Activated CD4-positive, alpha-beta memory T cell treated with anti-CD3 and anti-CD28 coated beads for 36 hours (primary cell): ENCODE data around the gene TMEM183A. TPM values are rescaled to one million over a fixed set of nuclear protein-coding genes. Genes with fewer than 3 reads are reported as not detected.
"Not testable (repeated sequence)": the region's sequence is repeated elsewhere in the genome, so short reads cannot be mapped to it uniquely, and the experiment has no call there.

Experiments used
- CTCF ChIA-PET: fragments of 350-600 bp; sonication (Branson Sonifier 250); formaldehyde crosslinking; loops from one replicate; lab custom pipeline; 2021; ENCODE audit warnings: antibody characterized with exemption, inconsistent platforms; lab: Charles Lee
- POLR2A ChIA-PET: fragments of 350-600 bp; sonication (Branson Sonifier 250); formaldehyde crosslinking; loops from one replicate; lab custom pipeline; 2021; ENCODE audit warnings: antibody characterized with exemption; lab: Charles Lee
- DNase-seq: peaks from one replicate; pipeline ENCODE4 v3.0.0-alpha.2; 2020
- H3K27ac Mint-ChIP-seq: one replicate; pipeline ENCODE4 v1.8.0; 2021; ENCODE audit warnings: mixed read lengths
- H3K27me3 Mint-ChIP-seq: one replicate; pipeline ENCODE4 v1.8.0; 2021; ENCODE audit warnings: mixed read lengths
- H3K36me3 Mint-ChIP-seq: one replicate; pipeline ENCODE4 v1.8.0; 2021; ENCODE audit warnings: mixed read lengths
- H3K4me1 Mint-ChIP-seq: one replicate; pipeline ENCODE4 v1.8.0; 2021; ENCODE audit warnings: low read depth, mixed read lengths
- H3K4me3 Mint-ChIP-seq: one replicate; pipeline ENCODE4 v1.8.0; 2021; ENCODE audit warnings: mild to moderate bottlenecking, mixed read lengths
- H3K9me3 Mint-ChIP-seq: one replicate; pipeline ENCODE4 v1.8.0; 2021; ENCODE audit warnings: mixed read lengths
- intact Hi-C: fragments of 100-400 bp; cut with micrococcal nuclease; formaldehyde crosslinking; loops from one replicate; pipeline ENCODE4 v1.15.1; 2023
- total RNA-seq, 2 experiments: library from RNA; stranded (reverse); gene quantifications; one replicate each; pipeline ENCODE4 v1.2.3, GENCODE V29; 2021

The TMEM183A gene
- total RNA-seq, 2 experiments from 2014 or later: 68.1 to 76.5 TPM

- peaks cover 17% of the 10 kb centered on the region for H3K27me3 Mint-ChIP-seq
- no peaks in the 10 kb centered on the region for H3K9me3 Mint-ChIP-seq
- no peaks in the 10 kb centered on the region for H3K36me3 Mint-ChIP-seq
- ChIA-PET POLR2A (interaction anchor here (0.7 kb wide), 1 partner anchor 17 kb away, joined by 3 read pairs; the partner anchor contains the start of gene TMEM183A), CTCF (interaction anchor here (0.6 to 2.0 kb wide), 4 partner anchors 9 to 277 kb away, joined by 3 to 9 read pairs (median 4); no protein-coding TSS in a partner anchor)
- intact Hi-C loops: no loop called here
- no peak overlapping the region for H3K4me3 Mint-ChIP-seq
- no peak overlapping the region for H3K27ac Mint-ChIP-seq
- no peak for DNase-seq
- H3K4me1 Mint-ChIP-seq: no peaks in the 10 kb centered on the region
Measured at GRCh38 chr1:202989879-202990278, 17.3 kb upstream of the TMEM183A start.

GRCh38 chr1:202991112-202991511 is 16.1 kb upstream of the TMEM183A start:
- ChIA-PET CTCF (interaction anchor here (1.4 to 2.0 kb wide), 2 partner anchors 7 to 9 kb away, joined by 3 to 9 read pairs; no protein-coding TSS in a partner anchor), POLR2A (no interaction called here)
- H3K36me3 Mint-ChIP-seq: no peaks in the 10 kb centered on the region
- no peak overlapping the region for H3K27ac Mint-ChIP-seq
- peaks cover 24% of the 10 kb centered on the region for H3K27me3 Mint-ChIP-seq
- no peaks in the 10 kb centered on the region for H3K9me3 Mint-ChIP-seq
- intact Hi-C loops: no loop called here
- DNase-seq: no peak
- H3K4me1 Mint-ChIP-seq: no peaks in the 10 kb centered on the region
- H3K4me3 Mint-ChIP-seq: no peak overlapping the region

DNA sequence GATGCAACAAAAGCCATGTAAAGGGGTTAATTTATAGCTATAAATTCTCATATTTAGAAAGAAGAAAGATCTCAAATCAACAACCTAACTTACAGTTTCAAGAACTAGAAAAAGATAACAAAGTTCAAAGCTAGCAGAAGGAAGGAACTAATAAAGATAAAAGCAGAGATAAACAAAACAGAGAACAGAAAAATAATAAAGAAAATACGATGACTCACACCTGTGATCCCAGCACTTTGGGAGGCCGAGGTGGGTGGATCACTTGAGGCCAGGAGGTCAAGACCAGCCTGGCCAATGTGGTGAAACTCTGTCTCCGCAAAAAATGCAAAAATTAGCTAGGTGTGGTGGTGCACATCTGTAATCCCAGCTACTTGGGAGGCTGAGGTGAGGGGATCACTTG is 12.4 kb upstream of the TMEM183A start:
- no peak overlapping the region for H3K4me3 Mint-ChIP-seq
- no peaks in the 10 kb centered on the region for H3K36me3 Mint-ChIP-seq
- POLR2A ChIA-PET: interaction anchor here (0.5 kb wide), 1 partner anchor 209 kb away, joined by 3 read pairs; no protein-coding TSS in a partner anchor
- intact Hi-C loops: no loop called here
- H3K27ac Mint-ChIP-seq: no peak overlapping the region
- H3K9me3 Mint-ChIP-seq: no peaks in the 10 kb centered on the region
- CTCF ChIA-PET: interaction anchor here (0.8 to 1.3 kb wide), 3 partner anchors 11 to 222 kb away, joined by 3 read pairs; no protein-coding TSS in a partner anchor
- DNase-seq: no peak
- H3K4me1 Mint-ChIP-seq: peaks cover 7% of the 10 kb centered on the region
- peaks cover 31% of the 10 kb centered on the region for H3K27me3 Mint-ChIP-seq

GRCh38 chr1:202998836-202999750 is 8.1 kb upstream of the TMEM183A start:
- Mint-ChIP-seq H3K27me3 (peaks cover 22% of the 10 kb centered on the region), H3K36me3 (no peaks in the 10 kb centered on the region), H3K27ac (no peak overlapping the region), H3K4me1 (peaks cover 10% of the 10 kb centered on the region), H3K4me3 (peak overlapping the region; percentile 33), H3K9me3 (no peaks in the 10 kb centered on the region)
- ChIA-PET POLR2A (interaction anchor here (0.7 kb wide), 1 partner anchor 160 kb away, joined by 4 read pairs; no protein-coding TSS in a partner anchor), CTCF (interaction anchor here (0.6 to 2.9 kb wide), 27 partner anchors 8 to 641 kb away, joined by 3 to 24 read pairs (median 4); partner anchors contain the start of genes KLHL12, RABIF and TMEM183A)
- intact Hi-C loops: loop anchor here (2.0 kb wide), 5 partner anchors 30 to 248 kb away; partner anchors contain the start of genes KLHL12, PCAT6 and RABIF
- DNase-seq: peak; percentile 63

DNA sequence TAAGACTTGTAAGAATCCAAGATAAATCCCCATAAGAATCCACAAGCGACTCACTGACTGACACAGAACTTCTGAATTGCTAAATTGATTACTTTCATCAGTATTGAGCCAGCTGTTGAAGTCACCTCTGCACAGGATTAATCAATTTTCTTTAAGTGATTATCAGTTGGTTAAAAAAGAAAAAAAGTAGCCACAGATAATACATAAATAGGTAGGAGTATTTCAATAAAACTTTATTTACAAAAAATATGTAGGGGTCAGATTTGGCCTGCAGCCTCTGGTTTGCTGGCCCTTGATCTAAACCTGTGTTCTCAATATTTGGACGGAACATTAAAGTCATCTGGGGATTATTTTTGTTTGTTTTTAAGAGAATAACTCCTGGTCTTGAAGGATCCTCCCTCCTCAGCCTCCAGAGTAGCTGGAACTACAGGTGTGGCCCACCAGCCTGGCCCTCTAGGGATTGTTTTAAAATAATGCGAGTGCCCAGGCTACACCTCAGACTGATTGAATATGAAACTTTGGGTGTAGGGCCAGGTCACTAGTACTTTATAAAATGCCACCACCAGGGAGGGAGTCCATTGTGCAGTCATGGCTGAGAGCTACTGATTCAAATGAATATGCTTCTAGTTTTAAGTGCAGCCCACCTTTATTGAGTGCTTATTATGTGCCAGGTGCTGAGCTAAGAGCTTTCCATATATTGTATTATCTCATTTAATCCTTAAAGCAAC is 6.8 kb upstream of the TMEM183A start:
- intact Hi-C loops: loop anchor here (10.0 kb wide), 1 partner anchor 1494 kb away; the partner anchor contains the start of gene PIK3C2B
- H3K9me3 Mint-ChIP-seq: no peaks in the 10 kb centered on the region
- no peaks in the 10 kb centered on the region for H3K36me3 Mint-ChIP-seq
- no peak overlapping the region for H3K27ac Mint-ChIP-seq
- ChIA-PET CTCF (interaction anchor here (0.8 to 2.9 kb wide), 11 partner anchors 9 to 249 kb away, joined by 3 to 13 read pairs (median 5); partner anchors contain the start of gene KLHL12), POLR2A (no interaction called here)
- peaks cover 15% of the 10 kb centered on the region for H3K27me3 Mint-ChIP-seq
- DNase-seq: no peak
- H3K4me1 Mint-ChIP-seq: peaks cover 10% of the 10 kb centered on the region
- no peak overlapping the region for H3K4me3 Mint-ChIP-seq

GRCh38 chr1:203001986-203002385 is 5.2 kb upstream of the TMEM183A start:
- Mint-ChIP-seq H3K9me3 (no peaks in the 10 kb centered on the region), H3K4me3 (no peak overlapping the region), H3K27me3 (peaks cover 7% of the 10 kb centered on the region), H3K27ac (no peak overlapping the region), H3K36me3 (peaks cover 2% of the 10 kb centered on the region), H3K4me1 (peaks cover 16% of the 10 kb centered on the region)
- DNase-seq: no peak
- POLR2A ChIA-PET: no interaction called here
- intact Hi-C loops: loop anchor here (10.0 kb wide), 1 partner anchor 1493 kb away; the partner anchor contains the start of gene PIK3C2B
- CTCF ChIA-PET: no interaction called here

GRCh38 chr1:203002951-203003350 is 4.2 kb upstream of the TMEM183A start:
- ChIA-PET POLR2A (no interaction called here), CTCF (no interaction called here)
- Mint-ChIP-seq H3K4me1 (peaks cover 16% of the 10 kb centered on the region), H3K4me3 (no peak overlapping the region), H3K27ac (no peak overlapping the region), H3K27me3 (peaks cover 3% of the 10 kb centered on the region), H3K36me3 (peaks cover 4% of the 10 kb centered on the region), H3K9me3 (no peaks in the 10 kb centered on the region)
- DNase-seq: no peak
- intact Hi-C loops: loop anchor here (10.0 kb wide), 1 partner anchor 1492 kb away; the partner anchor contains the start of gene PIK3C2B

DNA sequence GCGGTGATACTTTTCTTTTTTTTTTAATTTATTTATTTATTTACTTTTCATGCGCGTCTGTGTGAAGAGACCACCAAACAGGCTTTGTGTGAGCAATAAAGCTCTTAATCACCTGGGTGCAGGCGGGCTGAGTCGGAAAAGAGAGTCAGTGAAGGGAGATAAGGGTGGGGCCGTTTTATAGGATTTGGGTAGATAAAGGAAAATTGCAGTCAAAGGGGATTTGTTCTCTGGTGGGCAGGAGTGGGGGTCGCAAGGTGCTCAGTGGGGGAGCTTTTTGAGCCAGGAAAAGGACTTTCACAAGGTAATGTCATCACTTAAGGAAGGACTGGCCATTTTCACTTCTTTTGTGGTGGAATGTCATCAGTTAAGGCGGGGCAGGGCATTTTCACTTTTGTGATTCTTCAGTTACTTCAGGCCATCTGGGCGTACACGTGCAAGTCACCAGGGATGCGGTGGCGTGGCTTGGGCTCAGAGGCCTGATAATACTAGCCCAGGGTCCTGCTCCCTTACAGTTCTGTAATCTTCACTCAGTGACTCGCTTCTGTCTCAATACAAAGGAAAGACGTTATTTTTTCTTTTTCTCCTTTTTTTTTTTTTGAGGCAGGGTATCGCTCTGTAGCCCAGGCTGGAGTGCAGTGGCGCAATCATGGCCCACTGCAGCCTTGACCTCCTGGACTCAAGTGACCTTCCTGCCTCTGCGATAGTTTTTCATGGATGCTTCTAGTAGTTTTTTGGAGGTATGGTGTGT is 1.6 kb upstream of the TMEM183A start:
- not testable (repeated sequence) for H3K27me3 Mint-ChIP-seq, H3K9me3 Mint-ChIP-seq, DNase-seq
- Mint-ChIP-seq H3K36me3 (peaks cover 13% of the 10 kb centered on the region), H3K4me3 (peak overlapping the region; percentile 80), H3K4me1 (peaks cover 20% of the 10 kb centered on the region), H3K27ac (peak overlapping the region; percentile 96)
- intact Hi-C loops: loop anchor here (2.0 to 10.0 kb wide), 2 partner anchors 199 to 1489 kb away; partner anchors contain the start of gene PIK3C2B
- POLR2A ChIA-PET: interaction anchor here (1.0 to 1.2 kb wide), 2 partner anchors 10 to 316 kb away, joined by 3 read pairs; no protein-coding TSS in a partner anchor
- CTCF ChIA-PET: interaction anchor here (0.6 to 1.6 kb wide), 7 partner anchors 27 to 337 kb away, joined by 3 to 8 read pairs (median 3); partner anchors contain the start of gene KLHL12

- POLR2A ChIA-PET: no interaction called here
- H3K36me3 Mint-ChIP-seq: peaks cover 25% of the 10 kb centered on the region
- H3K27me3 Mint-ChIP-seq: no peaks in the 10 kb centered on the region
- H3K4me1 Mint-ChIP-seq: peaks cover 30% of the 10 kb centered on the region
- no peak for DNase-seq
- CTCF ChIA-PET: interaction anchor here (0.8 to 5.1 kb wide), 2 partner anchors 10 to 13 kb away, joined by 5 to 24 read pairs; no protein-coding TSS in a partner anchor
- H3K27ac Mint-ChIP-seq: no peak overlapping the region
- no peaks in the 10 kb centered on the region for H3K9me3 Mint-ChIP-seq
- H3K4me3 Mint-ChIP-seq: no peak overlapping the region
- intact Hi-C loops: loop anchor here (10.0 kb wide), 1 partner anchor 1486 kb away; the partner anchor contains the start of gene PIK3C2B
Measured at GRCh38 chr1:203009185-203009584, 2.0 kb downstream of the TMEM183A start.

- Mint-ChIP-seq H3K4me3 (no peak overlapping the region), H3K27ac (no peak overlapping the region), H3K36me3 (peaks cover 34% of the 10 kb centered on the region), H3K4me1 (peaks cover 24% of the 10 kb centered on the region), H3K9me3 (no peaks in the 10 kb centered on the region), H3K27me3 (no peaks in the 10 kb centered on the region)
- no peak for DNase-seq
- POLR2A ChIA-PET: no interaction called here
- intact Hi-C loops: no loop called here
- CTCF ChIA-PET: no interaction called here
Measured at GRCh38 chr1:203011582-203011981, 4.4 kb downstream of the TMEM183A start.

- CTCF ChIA-PET: no interaction called here
- Mint-ChIP-seq H3K27ac (no peak overlapping the region), H3K9me3 (no peaks in the 10 kb centered on the region), H3K4me3 (no peak overlapping the region), H3K27me3 (no peaks in the 10 kb centered on the region), H3K36me3 (peaks cover 48% of the 10 kb centered on the region), H3K4me1 (peaks cover 6% of the 10 kb centered on the region)
- POLR2A ChIA-PET: no interaction called here
- intact Hi-C loops: no loop called here
- DNase-seq: no peak
Measured at GRCh38 chr1:203017061-203017460, 9.9 kb downstream of the TMEM183A start.
